Activated CD4-positive, CD25-positive, alpha-beta regulatory T cell treated with anti-CD3 and anti-CD28 coated beads, Interleukin-2, amount 50 U/mL, for 72 hours (primary cell): ENCODE measurements around the gene SRSF4.

Source experiments
- DNase-seq: peaks from one replicate; pipeline ENCODE4 v3.0.0; 2021

SRSF4 gene

GRCh38 chr1:29200906-29201594 is 19.4 kb upstream of the SRSF4 start:
- no peak for DNase-seq

- DNase-seq, result no peak
Measured at GRCh38 chr1:29197993-29198392, 16.3 kb upstream of the SRSF4 start.

- no peak for DNase-seq
Measured at GRCh38 chr1:29197590-29197924, 15.9 kb upstream of the SRSF4 start.

- DNase-seq, result no peak
Measured at GRCh38 chr1:29196863-29197589, 15.3 kb upstream of the SRSF4 start.

- no peak for DNase-seq
Measured at GRCh38 chr1:29195881-29196291, 14.2 kb upstream of the SRSF4 start.

- no peak for DNase-seq
Measured at GRCh38 chr1:29193879-29194455, 12.3 kb upstream of the SRSF4 start.

GRCh38 chr1:29190718-29191117 is 9.0 kb upstream of the SRSF4 start:
- DNase-seq, result no peak

- no peak for DNase-seq
Measured at GRCh38 chr1:29186707-29187106, 5.0 kb upstream of the SRSF4 start.

GRCh38 chr1:29186252-29186651 is 4.6 kb upstream of the SRSF4 start:
- DNase-seq, result no peak

GRCh38 chr1:29183287-29183686 is 1.6 kb upstream of the SRSF4 start:
- DNase-seq, result no peak

GRCh38 chr1:29180497-29181412 is 945 bp downstream of the SRSF4 start:
- DNase-seq, result no peak

GRCh38 chr1:29179641-29180184 is 2.0 kb downstream of the SRSF4 start:
- DNase-seq, result no peak

GRCh38 chr1:29177022-29177705 is 4.5 kb downstream of the SRSF4 start:
- DNase-seq, result no peak

- no peak for DNase-seq
Measured at GRCh38 chr1:29176576-29176975, 5.1 kb downstream of the SRSF4 start.

GRCh38 chr1:29172415-29172939 is 9.2 kb downstream of the SRSF4 start:
- DNase-seq, result no peak

GRCh38 chr1:29171521-29171920 is 10.2 kb downstream of the SRSF4 start:
- DNase-seq, result no peak

- DNase-seq, result no peak
Measured at GRCh38 chr1:29171089-29171488, 10.6 kb downstream of the SRSF4 start.

- DNase-seq, result no peak
Measured at GRCh38 chr1:29169976-29170375, 11.7 kb downstream of the SRSF4 start.

- no peak for DNase-seq
Measured at GRCh38 chr1:29167904-29168303, 13.8 kb downstream of the SRSF4 start.

- no peak for DNase-seq
Measured at GRCh38 chr1:29166291-29166878, 15.3 kb downstream of the SRSF4 start.

GRCh38 chr1:29164588-29164987 is 17.1 kb downstream of the SRSF4 start:
- no peak for DNase-seq
